Measurements from ENCODE around the gene ABCD1. TPM values are rescaled to one million over a fixed set of nuclear protein-coding genes. Genes with fewer than 3 reads are reported as not detected.
A peak's percentile ranks its signal among the peaks of the same experiment; 100 is the strongest.
"Not testable (repeated sequence)": the region's sequence is repeated elsewhere in the genome, so short reads cannot be mapped to it uniquely, and the experiment has no call there.

The ABCD1 gene
- polyA plus RNA-seq, 1 donor: 13.4 TPM

GRCh38 chrX:153734871-153735270 lies 10.2 kb downstream of the ABCD1 start:
- peaks cover 5% of the 10 kb centered on the region for H3K36me3 ChIP-seq (ENCODE audit: control insufficient read depth, insufficient read depth, low read length)
- H3K27ac ChIP-seq (ENCODE audit: low read length): no peak overlapping the region
- WGBS (ENCODE audit: insufficient coverage, low lambda C conversion rate): no CpG with 5 or more reads among the region's 2 CpGs
- DNase-seq: no peak
- no peak overlapping the region for H3K4me3 ChIP-seq (ENCODE audit: low read length)
- H3K27me3 ChIP-seq (ENCODE audit: control insufficient read depth, insufficient read depth, low read length): no peaks in the 10 kb centered on the region
- H3K4me1 ChIP-seq (ENCODE audit: control insufficient read depth, insufficient read depth, low read length): peaks cover under 1% of the 10 kb centered on the region
- H3K9me3 ChIP-seq (ENCODE audit: control insufficient read depth, low read depth, low read length): no peaks in the 10 kb centered on the region

DNA sequence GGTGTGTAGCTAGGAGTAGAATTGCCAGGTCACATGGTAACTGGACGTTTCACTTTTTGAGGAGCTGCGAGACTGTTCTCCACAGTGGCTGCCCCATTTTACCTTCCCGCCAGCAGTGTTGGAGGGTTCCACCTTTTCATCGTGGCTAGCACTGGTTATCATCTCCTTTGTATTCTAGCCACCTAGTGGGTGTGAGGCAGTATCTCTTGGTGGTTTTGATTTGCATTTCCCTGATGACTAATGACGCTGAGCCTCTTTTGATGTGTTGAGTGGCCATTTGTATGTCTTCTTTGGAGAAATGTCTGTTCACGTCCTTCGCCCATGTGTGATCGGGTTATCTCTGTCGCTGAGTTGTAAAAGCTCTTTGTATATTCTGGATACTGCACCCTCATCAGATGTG lies 10.6 kb downstream of the ABCD1 start:
- no peaks in the 10 kb centered on the region for H3K27me3 ChIP-seq (ENCODE audit: control insufficient read depth, insufficient read depth, low read length)
- no peak overlapping the region for H3K4me3 ChIP-seq (ENCODE audit: low read length)
- no peak for DNase-seq
- H3K27ac ChIP-seq (ENCODE audit: low read length): no peak overlapping the region
- H3K9me3 ChIP-seq (ENCODE audit: control insufficient read depth, low read depth, low read length): no peaks in the 10 kb centered on the region
- H3K36me3 ChIP-seq (ENCODE audit: control insufficient read depth, insufficient read depth, low read length): peaks cover 8% of the 10 kb centered on the region
- WGBS (ENCODE audit: insufficient coverage, low lambda C conversion rate): no CpG with 5 or more reads among the region's 9 CpGs
- peaks cover 5% of the 10 kb centered on the region for H3K4me1 ChIP-seq (ENCODE audit: control insufficient read depth, insufficient read depth, low read length)

GRCh38 chrX:153736071-153736820 lies 11.6 kb downstream of the ABCD1 start:
- peaks cover 8% of the 10 kb centered on the region for H3K36me3 ChIP-seq (ENCODE audit: control insufficient read depth, insufficient read depth, low read length)
- DNase-seq: no peak
- H3K27ac ChIP-seq (ENCODE audit: low read length): no peak overlapping the region
- no peaks in the 10 kb centered on the region for H3K27me3 ChIP-seq (ENCODE audit: control insufficient read depth, insufficient read depth, low read length)
- no peak overlapping the region for H3K4me3 ChIP-seq (ENCODE audit: low read length)
- WGBS (ENCODE audit: insufficient coverage, low lambda C conversion rate): 90% methylated on average over 2 of the region's 30 CpGs
- H3K4me1 ChIP-seq (ENCODE audit: control insufficient read depth, insufficient read depth, low read length): peaks cover 14% of the 10 kb centered on the region
- H3K9me3 ChIP-seq (ENCODE audit: control insufficient read depth, low read depth, low read length): no peaks in the 10 kb centered on the region

- Histone ChIP-seq H3K4me3 (ENCODE audit: low read length) (no peak overlapping the region), H3K27me3 (ENCODE audit: control insufficient read depth, insufficient read depth, low read length) (no peaks in the 10 kb centered on the region), H3K36me3 (ENCODE audit: control insufficient read depth, insufficient read depth, low read length) (peaks cover 8% of the 10 kb centered on the region)
Observed at GRCh38 chrX:153736871-153737441, 12.3 kb downstream of the ABCD1 start.

GRCh38 chrX:153738056-153738605 lies 13.5 kb downstream of the ABCD1 start:
- H3K27ac ChIP-seq (ENCODE audit: low read length): no peak overlapping the region

More at GRCh38 chrX:153736871-153737441, 12.3 kb downstream of the ABCD1 start:
- WGBS (ENCODE audit: insufficient coverage, low lambda C conversion rate): no CpG with 5 or more reads among the region's 15 CpGs
- Histone ChIP-seq H3K9me3 (ENCODE audit: control insufficient read depth, low read depth, low read length) (no peaks in the 10 kb centered on the region), H3K4me1 (ENCODE audit: control insufficient read depth, insufficient read depth, low read length) (peaks cover 15% of the 10 kb centered on the region), H3K27ac (ENCODE audit: low read length) (no peak overlapping the region)
- DNase-seq: no peak

GRCh38 chrX:153739754-153740486 lies 15.3 kb downstream of the ABCD1 start:
- H3K27ac ChIP-seq (ENCODE audit: low read length): no peak overlapping the region
- WGBS (ENCODE audit: insufficient coverage, low lambda C conversion rate): no CpG with 5 or more reads among the region's 29 CpGs
- H3K27me3 ChIP-seq (ENCODE audit: control insufficient read depth, insufficient read depth, low read length): no peaks in the 10 kb centered on the region
- peaks cover 7% of the 10 kb centered on the region for H3K36me3 ChIP-seq (ENCODE audit: control insufficient read depth, insufficient read depth, low read length)
- H3K9me3 ChIP-seq (ENCODE audit: control insufficient read depth, low read depth, low read length): no peaks in the 10 kb centered on the region
- H3K4me1 ChIP-seq (ENCODE audit: control insufficient read depth, insufficient read depth, low read length): peaks cover 28% of the 10 kb centered on the region
- no peak for DNase-seq
- no peak overlapping the region for H3K4me3 ChIP-seq (ENCODE audit: low read length)

More at GRCh38 chrX:153738056-153738605, 13.5 kb downstream of the ABCD1 start:
- Histone ChIP-seq H3K36me3 (ENCODE audit: control insufficient read depth, insufficient read depth, low read length) (peaks cover 8% of the 10 kb centered on the region), H3K27me3 (ENCODE audit: control insufficient read depth, insufficient read depth, low read length) (no peaks in the 10 kb centered on the region), H3K9me3 (ENCODE audit: control insufficient read depth, low read depth, low read length) (no peaks in the 10 kb centered on the region), H3K4me1 (ENCODE audit: control insufficient read depth, insufficient read depth, low read length) (peaks cover 18% of the 10 kb centered on the region), H3K4me3 (ENCODE audit: low read length) (no peak overlapping the region)
- WGBS (ENCODE audit: insufficient coverage, low lambda C conversion rate): no CpG with 5 or more reads among the region's 27 CpGs
- no peak for DNase-seq

DNA sequence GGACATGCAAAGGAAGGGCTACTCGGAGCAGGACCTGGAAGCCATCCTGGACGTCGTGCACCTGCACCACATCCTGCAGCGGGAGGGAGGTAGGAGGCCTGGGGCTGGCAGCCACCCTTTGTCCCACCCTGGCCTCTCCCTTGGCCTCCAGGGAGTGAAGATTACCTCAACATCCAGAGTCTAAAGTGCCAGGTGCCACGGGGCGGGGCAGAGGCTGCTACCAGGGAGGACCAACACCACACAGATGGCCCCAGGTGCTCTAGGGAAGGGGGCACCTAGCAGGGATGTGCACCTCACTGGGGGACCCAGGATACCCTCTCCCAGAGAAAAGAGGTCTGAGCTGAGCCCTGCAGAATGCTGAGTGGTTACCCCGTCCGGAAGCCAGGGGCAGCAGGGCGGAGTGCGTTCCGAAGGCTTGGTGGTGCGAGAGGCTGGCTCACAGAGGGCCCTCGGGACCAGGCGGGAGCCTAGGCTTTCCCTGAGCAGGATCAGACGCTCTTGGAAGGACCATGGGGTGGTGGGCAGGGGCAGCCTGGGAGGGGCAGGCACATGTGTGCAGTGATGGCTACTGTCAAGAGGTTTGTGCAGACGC lies 16.1 kb downstream of the ABCD1 start:
- Histone ChIP-seq H3K4me3 (ENCODE audit: low read length) (no peak overlapping the region), H3K9me3 (ENCODE audit: control insufficient read depth, low read depth, low read length) (no peaks in the 10 kb centered on the region), H3K27me3 (ENCODE audit: control insufficient read depth, insufficient read depth, low read length) (no peaks in the 10 kb centered on the region), H3K36me3 (ENCODE audit: control insufficient read depth, insufficient read depth, low read length) (peaks cover 7% of the 10 kb centered on the region), H3K4me1 (ENCODE audit: control insufficient read depth, insufficient read depth, low read length) (peaks cover 28% of the 10 kb centered on the region), H3K27ac (ENCODE audit: low read length) (no peak overlapping the region)
- DNase-seq: peak; percentile 46 to 74
- no CpG with 5 or more reads among the region's 16 CpGs for WGBS (ENCODE audit: insufficient coverage, low lambda C conversion rate)

- Histone ChIP-seq H3K27ac (ENCODE audit: low read length) (no peak overlapping the region), H3K36me3 (ENCODE audit: control insufficient read depth, insufficient read depth, low read length) (peaks cover 7% of the 10 kb centered on the region), H3K9me3 (ENCODE audit: control insufficient read depth, low read depth, low read length) (no peaks in the 10 kb centered on the region), H3K4me1 (ENCODE audit: control insufficient read depth, insufficient read depth, low read length) (peaks cover 28% of the 10 kb centered on the region), H3K4me3 (ENCODE audit: low read length) (no peak overlapping the region), H3K27me3 (ENCODE audit: control insufficient read depth, insufficient read depth, low read length) (no peaks in the 10 kb centered on the region)
- DNase-seq: no peak
- no CpG with 5 or more reads among the region's 14 CpGs for WGBS (ENCODE audit: insufficient coverage, low lambda C conversion rate)
Observed at GRCh38 chrX:153741446-153741845, 16.8 kb downstream of the ABCD1 start.

DNA sequence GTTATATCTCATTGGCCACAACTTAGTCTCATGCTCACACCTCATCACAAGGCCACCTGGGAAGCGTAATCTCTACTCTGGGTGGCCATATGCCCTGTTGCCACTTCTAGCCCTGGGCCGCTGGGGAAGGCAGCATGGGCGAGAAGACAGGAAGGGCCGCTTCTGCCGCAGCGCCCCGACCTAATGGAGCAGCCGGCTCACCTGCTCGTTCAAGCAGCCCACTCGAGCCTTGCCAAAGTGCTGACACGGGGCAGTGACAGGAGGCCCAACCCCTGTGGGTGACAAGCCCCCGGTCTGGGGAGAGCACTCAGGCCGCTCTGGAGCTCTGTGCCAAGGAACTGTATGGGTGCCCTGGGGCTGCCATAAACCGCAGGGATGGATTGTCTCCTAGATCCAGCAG lies 17.5 kb downstream of the ABCD1 start:
- H3K4me3 ChIP-seq (ENCODE audit: low read length); H3K36me3 ChIP-seq (ENCODE audit: control insufficient read depth, insufficient read depth, low read length): not testable (repeated sequence)
- WGBS (ENCODE audit: insufficient coverage, low lambda C conversion rate): no CpG with 5 or more reads among the region's 14 CpGs

More for the DNA sequence above, 17.5 kb downstream of the ABCD1 start:
- not testable (repeated sequence) for H3K27me3 ChIP-seq (ENCODE audit: control insufficient read depth, insufficient read depth, low read length); DNase-seq; H3K9me3 ChIP-seq (ENCODE audit: control insufficient read depth, low read depth, low read length); H3K27ac ChIP-seq (ENCODE audit: low read length)
- peaks cover 28% of the 10 kb centered on the region for H3K4me1 ChIP-seq (ENCODE audit: control insufficient read depth, insufficient read depth, low read length)

Data from large intestine (tissue), 3 donors.